Measurements from ENCODE around the gene GPR156.

Gene GPR156

GRCh38 chr3:120125992-120126391 lies 159.0 kb downstream of the GPR156 start:
- DNase-seq (ENCODE audit: low spot score): no peak

- DNase-seq (ENCODE audit: low spot score): no peak
Measured at GRCh38 chr3:120119846-120120510, 165.0 kb downstream of the GPR156 start.

Measured in HuH-7 (cell line).